ENCODE data around the gene SETD2.

- no peak for TF ChIP-seq CTCF (conservative IDR thresholded peaks at IDR 0.05; ENCODE audit: low read depth, low read length)
- TF ChIP-seq EZH2 (IDR thresholded peaks at IDR 0.05; ENCODE audit: low read length, unreplicated experiment): no peak
These were observed 174.6 kb downstream of the SETD2 start for GRCh38 chr3:46989146-46989810.
